Stimulated activated CD8-positive, alpha-beta memory T cell treated with anti-CD3 and anti-CD28 coated beads, Interleukin-4, amount 100 ng/mL, for 1 hour (primary cell): ENCODE results near the gene TMEM141.
"Not testable (repeated sequence)": the region's sequence is repeated elsewhere in the genome, so short reads cannot be mapped to it uniquely, and the experiment has no call there.

ENCODE experiments used
- DNase-seq, 2 donors: peaks; one replicate each; pipeline ENCODE4 v3.0.0-alpha.2; 2020; ENCODE audit warnings: low read depth in 2 of 2, low spot score in 1 of 2

TMEM141 gene

GRCh38 chr9:136773386-136774044 lies 17.6 kb upstream of the TMEM141 start:
- no peak for DNase-seq

GRCh38 chr9:136774416-136775045 lies 16.6 kb upstream of the TMEM141 start:
- no peak for DNase-seq

GRCh38 chr9:136775191-136775590 lies 16.0 kb upstream of the TMEM141 start:
- no peak for DNase-seq

GRCh38 chr9:136776947-136777346 lies 14.2 kb upstream of the TMEM141 start:
- DNase-seq, result no peak

DNA sequence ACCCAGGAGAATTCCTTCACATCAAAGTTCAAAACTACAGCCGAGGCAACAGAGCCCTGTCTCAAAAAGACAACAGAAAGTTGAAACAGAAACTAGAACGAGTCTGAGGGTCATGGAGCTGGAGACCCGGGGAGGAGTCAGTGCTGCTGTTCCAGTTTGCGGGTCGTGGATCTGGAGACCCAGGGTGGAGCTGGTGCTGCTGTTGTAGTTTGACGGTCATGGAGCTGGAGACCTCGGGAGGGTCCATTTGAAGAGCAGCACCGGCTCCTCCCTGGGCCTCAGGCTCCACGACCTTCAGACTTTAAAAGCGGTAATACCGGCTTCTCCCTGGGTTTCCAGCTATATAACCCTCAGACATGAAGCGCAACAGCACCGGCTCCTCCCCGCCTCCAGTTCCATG lies 13.8 kb upstream of the TMEM141 start:
- DNase-seq, result no peak

DNA sequence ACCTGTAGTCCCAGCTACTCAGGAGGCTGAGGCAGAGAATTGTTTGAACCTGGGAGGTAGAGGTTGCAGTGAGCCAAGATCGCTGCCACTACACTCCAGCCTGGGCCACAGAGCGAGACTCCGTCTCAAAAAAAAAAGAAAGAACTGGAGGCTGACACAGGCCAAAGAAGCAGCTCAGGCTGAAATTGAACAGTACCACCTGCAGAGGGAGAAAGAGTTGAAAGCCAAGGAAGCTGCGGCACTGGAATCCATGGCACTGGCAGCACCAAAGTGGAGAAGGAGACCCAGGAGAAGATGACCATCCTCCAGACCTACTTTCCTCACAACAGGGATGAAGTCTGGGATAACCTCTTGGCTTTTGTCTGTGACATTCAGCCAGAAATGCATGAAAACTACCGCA lies 11.3 kb upstream of the TMEM141 start:
- DNase-seq, result no peak

- DNase-seq, result no peak
Observed at GRCh38 chr9:136782452-136782851, 8.7 kb upstream of the TMEM141 start.

- DNase-seq, result no peak
Observed at GRCh38 chr9:136784249-136784996, 6.7 kb upstream of the TMEM141 start.

DNA sequence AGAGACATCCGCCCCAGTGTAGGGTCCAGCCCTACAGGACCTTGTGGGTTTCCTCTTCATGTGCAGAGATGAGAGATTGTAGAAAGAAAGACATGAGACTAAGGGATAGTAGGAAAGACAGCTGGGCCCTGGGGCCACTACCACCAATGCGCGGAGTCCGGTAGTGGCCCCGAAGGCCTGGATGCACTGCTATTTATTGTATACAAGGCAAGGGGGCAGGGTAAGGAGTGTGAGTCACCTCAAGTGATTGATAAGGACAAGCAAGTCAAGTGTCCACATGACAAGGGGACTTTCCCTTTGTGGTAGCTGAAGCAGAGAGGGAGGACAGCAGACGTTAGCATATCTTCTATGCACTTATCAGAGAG lies 6.2 kb upstream of the TMEM141 start:
- DNase-seq, result no peak

- not testable (repeated sequence) for DNase-seq
Observed at GRCh38 chr9:136785565-136786355, 5.4 kb upstream of the TMEM141 start.

DNA sequence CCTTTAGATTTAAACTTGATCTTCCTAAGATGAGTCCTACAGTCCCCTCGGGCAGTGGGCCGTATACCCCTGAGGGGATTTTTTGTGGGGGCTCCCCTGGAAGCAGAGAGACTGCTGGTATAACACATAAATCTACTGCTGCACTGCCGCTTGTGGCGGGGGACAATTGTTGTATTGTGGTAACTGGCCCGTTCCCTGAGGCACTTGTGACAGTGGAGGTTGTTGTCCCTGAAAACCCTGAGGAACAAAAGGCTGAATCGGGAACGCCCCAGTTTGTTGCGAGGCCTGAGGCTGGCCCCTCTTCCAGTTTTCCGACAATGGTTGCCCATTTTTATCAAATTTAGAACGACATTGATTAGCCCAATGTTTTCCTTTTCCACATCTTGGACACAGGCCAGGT lies 4.7 kb upstream of the TMEM141 start:
- DNase-seq, result no peak

DNA sequence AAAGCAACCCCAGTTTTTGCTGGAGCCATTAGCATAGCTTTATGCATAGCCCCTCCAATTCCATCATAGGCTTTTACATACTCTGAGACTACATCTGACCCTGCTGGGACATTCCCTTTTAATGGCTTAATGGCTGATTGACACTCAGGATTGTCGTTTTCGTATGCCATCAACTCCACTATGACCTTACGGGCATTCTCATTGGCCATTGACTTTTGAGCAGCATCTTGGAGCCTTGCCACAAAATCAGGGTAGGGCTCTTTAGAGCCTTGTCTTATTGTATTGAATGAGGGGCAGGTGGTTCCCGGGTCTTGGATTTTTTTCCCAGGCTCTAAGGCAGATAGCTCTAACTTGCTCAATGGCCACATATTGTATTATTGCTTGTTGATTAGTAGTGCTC lies 4.2 kb upstream of the TMEM141 start:
- not testable (repeated sequence) for DNase-seq

DNA sequence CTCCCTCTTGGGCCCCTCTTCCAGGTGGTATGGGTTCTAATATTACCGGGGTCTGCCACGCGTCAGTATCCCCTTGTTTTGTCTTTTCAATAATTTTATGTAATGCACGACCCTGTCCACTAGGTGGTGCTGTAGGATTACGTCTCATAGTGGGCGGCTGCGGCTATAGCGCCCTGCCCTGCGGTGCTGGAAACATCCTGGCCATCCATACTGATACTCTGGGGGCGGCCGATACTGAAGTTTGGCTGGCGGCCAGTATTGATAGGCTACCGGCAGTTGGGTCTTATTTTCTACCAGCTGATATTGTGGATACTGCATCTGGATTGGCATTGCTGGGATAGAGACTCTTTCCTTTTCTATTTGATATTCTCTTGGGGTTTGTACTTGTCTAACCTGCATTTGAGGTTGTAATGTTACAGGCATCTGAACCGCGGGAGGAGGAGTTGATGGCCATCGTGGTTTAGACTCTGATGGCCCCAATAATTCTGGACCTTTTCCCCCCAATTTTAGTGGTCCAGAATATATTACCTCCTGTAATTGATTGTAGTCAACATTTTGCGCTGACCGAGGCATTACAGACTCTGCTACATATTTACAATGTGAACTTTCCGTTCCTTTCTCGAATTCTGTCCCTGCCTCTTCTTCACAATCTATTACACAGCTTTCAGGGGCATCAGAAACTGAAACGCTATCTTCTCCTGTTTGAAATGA lies 3.3 kb upstream of the TMEM141 start:
- DNase-seq, result peak; percentile 33 to 48

DNA sequence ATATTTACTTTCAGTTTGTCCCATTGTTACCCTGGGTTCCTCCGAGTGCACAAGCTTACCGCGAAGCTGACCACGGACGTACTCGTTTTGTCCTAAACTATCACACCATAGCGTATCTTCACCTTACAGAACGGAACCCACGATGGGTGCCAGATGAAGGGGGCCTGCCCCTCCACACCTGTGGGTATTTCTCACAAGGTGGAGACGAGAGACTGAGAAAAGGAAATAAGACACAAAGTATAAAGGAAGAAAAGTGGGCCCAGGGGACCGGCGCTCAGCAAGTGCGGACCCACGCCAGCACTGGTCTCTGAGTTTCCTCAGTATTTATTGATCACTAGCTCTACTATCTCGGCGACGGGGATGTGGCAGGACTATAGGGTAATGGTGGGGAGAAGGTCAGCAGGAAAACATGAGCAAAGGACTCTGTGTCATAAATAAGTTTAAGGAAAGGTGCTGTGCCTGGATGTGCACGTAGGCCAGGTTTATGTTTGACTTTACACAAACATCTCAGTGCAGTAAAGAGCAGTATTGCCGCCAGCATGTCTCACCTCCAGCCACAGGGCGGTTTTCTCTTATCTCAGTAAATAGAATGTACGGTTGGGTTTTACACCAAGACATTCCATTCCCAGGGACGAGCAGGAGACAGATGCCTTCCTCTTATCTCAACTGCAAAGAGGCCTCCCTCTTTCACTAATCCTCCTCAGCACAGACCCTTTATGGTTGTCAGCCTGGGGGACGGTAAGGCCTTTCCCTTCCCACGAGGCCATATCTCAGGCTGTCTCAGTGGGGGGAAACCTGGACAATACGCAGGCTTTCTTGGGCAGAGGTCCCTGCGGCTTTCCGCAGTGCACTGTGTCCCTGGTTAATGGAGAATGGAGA lies 2.3 kb upstream of the TMEM141 start:
- not testable (repeated sequence) for DNase-seq

DNA sequence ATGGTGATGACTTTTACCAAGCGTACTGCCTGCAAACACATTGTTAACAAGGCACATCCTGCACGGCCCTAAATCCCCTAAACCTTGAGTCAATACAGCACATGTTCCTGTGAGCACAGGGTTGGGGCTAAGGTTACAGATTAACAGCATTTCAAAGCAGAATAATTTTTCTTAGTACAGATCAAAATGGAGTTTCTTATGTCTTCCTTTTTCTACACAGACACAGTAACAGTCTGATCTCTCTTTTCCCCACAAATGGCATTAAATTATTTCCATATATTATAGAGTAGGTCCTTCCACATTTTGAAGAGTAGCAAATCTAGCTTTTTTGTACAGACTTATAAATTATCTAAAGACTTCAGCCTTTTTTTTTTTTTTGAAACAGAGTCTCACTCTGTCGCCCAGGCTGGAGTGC lies 1.6 kb upstream of the TMEM141 start:
- DNase-seq, result no peak

GRCh38 chr9:136791516-136792276 lies 552 bp downstream of the TMEM141 start:
- peak; percentile 28 to 34 for DNase-seq

- DNase-seq, result no peak
Observed at GRCh38 chr9:136792321-136793085, 1.4 kb downstream of the TMEM141 start.
